WTC11 (cell line): Measurements from ENCODE around the gene SETD2. TPM values are rescaled to one million over a fixed set of nuclear protein-coding genes. Genes with fewer than 3 reads are reported as not detected.

Experiments
- ATAC-seq: fragments of 200-7000 bp; cut with Tn5 transposase; 2 replicates; pipeline ENCODE4 v1.10.0; 2021; ENCODE audit warnings: mild to moderate bottlenecking, moderate library complexity
- CTCF ChIA-PET: fragments of 300-600 bp; sonication (Branson Sonifier 250); formaldehyde crosslinking; loops from one replicate; lab custom pipeline; 2021; ENCODE audit warnings: antibody characterized with exemption; lab: Charles Lee
- POLR2A ChIA-PET: fragments of 350-600 bp; sonication (Branson Sonifier 250); formaldehyde crosslinking; loops from one replicate; lab custom pipeline; 2021; ENCODE audit warnings: antibody characterized with exemption; lab: Charles Lee
- DNase-seq: peaks from one replicate; pipeline ENCODE4 v3.0.0; 2021; ENCODE audit warnings: low spot score
- H3K27ac Mint-ChIP-seq: 2 replicates; pipeline ENCODE4 v1.8.0; 2021; ENCODE audit warnings: mixed read lengths
- H3K27me3 Mint-ChIP-seq: 2 replicates; pipeline ENCODE4 v1.8.0; 2021; ENCODE audit warnings: low read depth, mild to moderate bottlenecking, moderate library complexity, mixed read lengths
- H3K36me3 Mint-ChIP-seq: 2 replicates; pipeline ENCODE4 v1.8.0; 2021; ENCODE audit warnings: mixed read lengths
- H3K4me1 Mint-ChIP-seq: 2 replicates; pipeline ENCODE4 v1.8.0; 2022; ENCODE audit warnings: mixed read lengths
- H3K4me3 Mint-ChIP-seq: 2 replicates; pipeline ENCODE4 v1.8.0; 2021; ENCODE audit warnings: mild to moderate bottlenecking, moderate library complexity, mixed read lengths
- H3K9me3 Mint-ChIP-seq: 2 replicates; pipeline ENCODE4 v1.8.0; 2021; ENCODE audit warnings: mixed read lengths
- CREB1 ChIP-seq: sonication (generic); formaldehyde crosslinking; IDR thresholded peaks from 2 replicates; pipeline ENCODE4 v1.8.0; 2023; ENCODE audit warnings: mild to moderate bottlenecking, missing genetic modification reagents
- CREM ChIP-seq: sonication (generic); formaldehyde crosslinking; IDR thresholded peaks from 2 replicates; pipeline ENCODE4 v1.8.1; 2022; ENCODE audit warnings: mild to moderate bottlenecking, missing genetic modification reagents, moderate library complexity
- EMX1 ChIP-seq: fragments of 250-450 bp; sonication (Bioruptor Pico); IDR thresholded peaks from 2 replicates; pipeline ENCODE4 v1.8.0; 2021; ENCODE audit warnings: mild to moderate bottlenecking
- JAZF1 ChIP-seq: fragments of 250-450 bp; sonication (Bioruptor Pico); IDR thresholded peaks from 2 replicates; pipeline ENCODE4 v1.9.0; 2021; ENCODE audit warnings: moderate library complexity, mild to moderate bottlenecking, inconsistent platforms
- MYBL2 ChIP-seq: sonication (generic); formaldehyde crosslinking; IDR thresholded peaks from 2 replicates; pipeline ENCODE4 v1.8.1; 2023; ENCODE audit warnings: mild to moderate bottlenecking, moderate library complexity, missing genetic modification reagents
- NFATC4 ChIP-seq: fragments of 250-450 bp; sonication (Bioruptor Pico); IDR thresholded peaks from 2 replicates; pipeline ENCODE4 v1.9.0; 2021; ENCODE audit warnings: mild to moderate bottlenecking
- NFE2L1 ChIP-seq: sonication (generic); formaldehyde crosslinking; IDR thresholded peaks from 2 replicates; pipeline ENCODE4 v1.8.1; 2023; ENCODE audit warnings: missing genetic modification reagents
- OVOL2 ChIP-seq: fragments of 250-450 bp; sonication (Bioruptor Pico); IDR thresholded peaks from 2 replicates; pipeline ENCODE4 v1.9.0; 2021; ENCODE audit warnings: mild to moderate bottlenecking, borderline replicate concordance
- PRRX2 ChIP-seq: fragments of 250-450 bp; sonication (Bioruptor Pico); IDR thresholded peaks from 2 replicates; pipeline ENCODE4 v1.8.0; 2021; ENCODE audit warnings: mild to moderate bottlenecking
- RELA ChIP-seq: sonication (generic); formaldehyde crosslinking; IDR thresholded peaks from 2 replicates; pipeline ENCODE4 v1.8.1; 2022; ENCODE audit warnings: missing genetic modification reagents, mild to moderate bottlenecking, borderline replicate concordance
- RORB ChIP-seq: fragments of 250-450 bp; sonication (Bioruptor Pico); IDR thresholded peaks from 2 replicates; pipeline ENCODE4 v1.9.0; 2021; ENCODE audit warnings: mild to moderate bottlenecking
- ZNF138 ChIP-seq: sonication (generic); formaldehyde crosslinking; conservative IDR thresholded peaks from 2 replicates; pipeline ENCODE4 v1.8.1; 2022; ENCODE audit warnings: mild to moderate bottlenecking, moderate library complexity, missing genetic modification reagents
- ZNF232 ChIP-seq: sonication (generic); formaldehyde crosslinking; IDR thresholded peaks from 2 replicates; pipeline ENCODE4 v1.8.0; 2022; ENCODE audit warnings: mild to moderate bottlenecking, missing genetic modification reagents
- total RNA-seq: library from RNA; stranded (reverse); gene quantifications from 3 replicates; pipeline ENCODE4 v1.2.3, GENCODE V29; 2021
- TF ChIP-seq, protein P1 (sequence below): sonication (generic); formaldehyde crosslinking; IDR thresholded peaks from 2 replicates; pipeline ENCODE4 v1.8.0; 2022; ENCODE audit warnings: mild to moderate bottlenecking, missing genetic modification reagents
- TF ChIP-seq, protein P2 (sequence below): fragments of 250-450 bp; sonication (Bioruptor Pico); IDR thresholded peaks from 2 replicates; pipeline ENCODE4 v2.1.2; 2022; ENCODE audit warnings: mild to moderate bottlenecking, moderate library complexity
- TF ChIP-seq, protein P3 (sequence below): sonication (generic); formaldehyde crosslinking; IDR thresholded peaks from 2 replicates; pipeline ENCODE4 v1.8.0; 2022; ENCODE audit warnings: mild to moderate bottlenecking, missing genetic modification reagents
- TF ChIP-seq, protein P4 (sequence below): fragments of 250-450 bp; sonication (Bioruptor Pico); conservative IDR thresholded peaks from 2 replicates; pipeline ENCODE4 v1.9.0; 2021; ENCODE audit warnings: mild to moderate bottlenecking
- TF ChIP-seq, protein P5 (sequence below): sonication (generic); formaldehyde crosslinking; IDR thresholded peaks from 2 replicates; pipeline ENCODE4 v1.8.1; 2022; ENCODE audit warnings: low read depth, mild to moderate bottlenecking, moderate library complexity, missing genetic modification reagents, borderline replicate concordance
- TF ChIP-seq, protein P6 (sequence below): sonication (generic); formaldehyde crosslinking; IDR thresholded peaks from 2 replicates; pipeline ENCODE4 v1.8.0; 2023; ENCODE audit warnings: missing genetic modification reagents

Gene SETD2
- total RNA-seq, 1 experiment from 2014 or later, result 39.8 TPM

DNA sequence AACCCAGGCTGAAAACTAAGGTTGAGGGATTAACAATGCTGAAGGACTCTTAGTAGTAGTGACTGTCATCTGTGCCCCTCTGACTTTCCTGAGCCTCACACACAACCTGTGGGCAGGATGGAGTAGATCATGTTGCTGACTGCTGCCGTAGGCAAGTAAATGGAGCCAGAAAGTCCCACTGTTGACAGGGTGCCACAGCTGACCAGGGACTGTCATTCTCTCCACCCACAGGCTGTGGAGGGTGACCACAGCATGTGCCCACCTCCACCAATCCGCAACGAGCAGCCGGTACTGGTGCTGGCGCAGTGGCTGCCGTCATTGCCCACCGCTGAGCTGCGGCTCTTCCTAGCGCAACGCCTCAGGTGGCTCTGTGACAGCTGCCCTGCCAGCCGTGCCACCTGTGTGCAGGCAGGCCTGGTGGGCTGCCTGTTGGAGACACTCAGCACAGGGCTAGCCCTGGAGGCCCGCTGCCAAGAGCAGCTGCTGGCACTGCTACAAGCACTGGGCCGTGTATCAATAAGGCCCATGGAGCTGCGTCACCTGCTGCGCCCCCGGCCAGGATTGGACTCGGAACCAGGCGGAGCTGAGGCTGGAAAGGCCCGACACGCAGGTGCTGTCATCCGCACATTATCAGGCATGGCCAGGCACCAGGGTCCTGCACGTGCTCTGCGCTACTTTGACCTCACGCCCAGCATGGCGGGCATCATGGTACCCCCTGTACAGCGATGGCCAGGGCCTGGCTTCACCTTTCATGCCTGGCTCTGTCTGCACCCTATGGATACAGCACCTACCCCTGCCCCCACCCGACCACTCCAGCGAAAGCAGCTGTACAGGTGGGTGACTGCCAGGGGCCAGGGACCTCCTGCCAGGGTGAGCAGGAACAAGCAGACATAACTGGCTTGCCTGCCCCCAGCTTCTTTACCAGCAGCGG is 168.8 kb downstream of the SETD2 start:
- no peaks in the 10 kb centered on the region for H3K9me3 Mint-ChIP-seq
- no peak for DNase-seq
- TF ChIP-seq, protein P1, sequence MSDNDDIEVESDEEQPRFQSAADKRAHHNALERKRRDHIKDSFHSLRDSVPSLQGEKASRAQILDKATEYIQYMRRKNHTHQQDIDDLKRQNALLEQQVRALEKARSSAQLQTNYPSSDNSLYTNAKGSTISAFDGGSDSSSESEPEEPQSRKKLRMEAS (CRISPR knock-in tag), result no peak
- no peak for TF ChIP-seq RELA
- no peak for TF ChIP-seq PRRX2
- TF ChIP-seq JAZF1 (CRISPR knock-in tag), result no peak
- no peak for TF ChIP-seq ZNF138
- TF ChIP-seq CREB1, result no peak
- TF ChIP-seq, all 79 proteins: peak for 0
- Mint-ChIP-seq H3K4me3 (no peak overlapping the region), H3K36me3 (peaks cover 2% of the 10 kb centered on the region; the same call in 1 of the 2 replicates), H3K4me1 (peaks cover 3% of the 10 kb centered on the region), H3K27ac (no peak overlapping the region), H3K27me3 (no peaks in the 10 kb centered on the region)
- no peak for ATAC-seq
- POLR2A ChIA-PET, result no interaction called here
- CTCF ChIA-PET, result interaction anchor here (1.4 kb wide), 1 partner anchor 13 kb away, joined by 3 read pairs; no protein-coding TSS in a partner anchor

DNA sequence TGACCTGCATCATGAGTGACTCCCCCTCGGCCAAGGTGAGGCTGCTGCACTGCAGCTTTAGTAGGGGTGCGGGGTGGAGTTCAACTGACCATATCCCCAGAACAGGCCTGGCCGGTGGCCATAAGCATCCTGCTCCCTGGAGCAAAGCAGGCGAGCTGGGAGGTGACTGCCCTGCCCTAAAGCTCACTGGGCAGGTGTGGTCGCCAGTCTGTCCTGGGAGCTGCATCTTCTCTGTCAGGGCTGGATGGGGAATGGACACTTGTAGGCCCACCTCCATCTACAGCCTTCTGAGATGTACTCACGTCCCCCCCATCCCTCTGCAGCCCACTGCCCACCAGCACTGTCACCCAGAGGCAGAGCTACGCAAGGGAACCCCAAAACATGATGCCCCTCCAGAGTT is 169.9 kb downstream of the SETD2 start:
- CTCF ChIA-PET, result interaction anchor here (1.1 to 2.8 kb wide), 4 partner anchors 9 to 70 kb away, joined by 3 to 9 read pairs (median 4); no protein-coding TSS in a partner anchor
- no peak for ATAC-seq
- TF ChIP-seq, protein P2, sequence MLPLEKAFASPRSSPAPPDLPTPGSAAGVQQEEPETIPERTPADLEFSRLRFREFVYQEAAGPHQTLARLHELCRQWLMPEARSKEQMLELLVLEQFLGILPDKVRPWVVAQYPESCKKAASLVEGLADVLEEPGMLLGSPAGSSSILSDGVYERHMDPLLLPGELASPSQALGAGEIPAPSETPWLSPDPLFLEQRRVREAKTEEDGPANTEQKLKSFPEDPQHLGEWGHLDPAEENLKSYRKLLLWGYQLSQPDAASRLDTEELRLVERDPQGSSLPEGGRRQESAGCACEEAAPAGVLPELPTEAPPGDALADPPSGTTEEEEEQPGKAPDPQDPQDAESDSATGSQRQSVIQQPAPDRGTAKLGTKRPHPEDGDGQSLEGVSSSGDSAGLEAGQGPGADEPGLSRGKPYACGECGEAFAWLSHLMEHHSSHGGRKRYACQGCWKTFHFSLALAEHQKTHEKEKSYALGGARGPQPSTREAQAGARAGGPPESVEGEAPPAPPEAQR (CRISPR knock-in tag), result no peak
- TF ChIP-seq, protein P3, sequence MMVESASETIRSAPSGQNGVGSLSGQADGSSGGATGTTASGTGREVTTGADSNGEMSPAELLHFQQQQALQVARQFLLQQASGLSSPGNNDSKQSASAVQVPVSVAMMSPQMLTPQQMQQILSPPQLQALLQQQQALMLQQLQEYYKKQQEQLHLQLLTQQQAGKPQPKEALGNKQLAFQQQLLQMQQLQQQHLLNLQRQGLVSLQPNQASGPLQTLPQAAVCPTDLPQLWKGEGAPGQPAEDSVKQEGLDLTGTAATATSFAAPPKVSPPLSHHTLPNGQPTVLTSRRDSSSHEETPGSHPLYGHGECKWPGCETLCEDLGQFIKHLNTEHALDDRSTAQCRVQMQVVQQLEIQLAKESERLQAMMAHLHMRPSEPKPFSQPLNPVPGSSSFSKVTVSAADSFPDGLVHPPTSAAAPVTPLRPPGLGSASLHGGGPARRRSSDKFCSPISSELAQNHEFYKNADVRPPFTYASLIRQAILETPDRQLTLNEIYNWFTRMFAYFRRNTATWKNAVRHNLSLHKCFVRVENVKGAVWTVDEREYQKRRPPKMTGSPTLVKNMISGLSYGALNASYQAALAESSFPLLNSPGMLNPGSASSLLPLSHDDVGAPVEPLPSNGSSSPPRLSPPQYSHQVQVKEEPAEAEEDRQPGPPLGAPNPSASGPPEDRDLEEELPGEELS (CRISPR knock-in tag), result no peak
- TF ChIP-seq, protein P4, sequence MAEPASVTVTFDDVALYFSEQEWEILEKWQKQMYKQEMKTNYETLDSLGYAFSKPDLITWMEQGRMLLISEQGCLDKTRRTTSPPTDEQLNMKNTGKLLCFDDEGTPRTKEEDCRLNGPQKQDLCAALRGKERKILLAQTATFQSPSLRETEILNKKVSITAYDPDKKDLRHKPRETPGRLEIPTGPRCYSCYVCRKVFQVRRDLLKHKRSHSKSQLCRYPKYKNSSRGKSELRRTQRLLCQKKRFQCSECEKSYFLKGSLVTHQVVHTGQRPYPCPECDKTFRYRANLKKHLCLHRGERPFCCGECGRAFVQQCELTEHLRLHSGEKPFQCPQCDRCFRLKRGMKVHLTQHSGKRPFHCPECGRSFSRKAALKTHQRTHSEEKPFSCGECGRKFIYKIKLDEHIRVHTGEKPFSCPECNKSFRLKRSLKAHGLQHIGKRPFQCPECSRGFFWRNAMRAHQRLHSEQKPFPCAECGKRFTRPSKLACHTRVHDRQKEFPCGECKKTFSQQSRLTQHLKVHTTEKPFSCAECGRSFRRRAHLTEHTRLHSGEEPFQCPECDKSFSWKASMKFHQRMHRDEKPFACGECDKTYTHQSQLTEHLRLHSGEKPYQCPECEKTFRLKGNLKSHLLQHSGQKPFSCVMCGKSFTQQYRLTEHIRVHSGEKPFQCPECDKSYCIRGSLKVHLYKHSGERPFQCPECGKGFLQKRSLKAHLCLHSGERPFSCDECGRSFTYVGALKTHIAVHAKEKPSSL (CRISPR knock-in tag), result no peak
- TF ChIP-seq, protein P5, sequence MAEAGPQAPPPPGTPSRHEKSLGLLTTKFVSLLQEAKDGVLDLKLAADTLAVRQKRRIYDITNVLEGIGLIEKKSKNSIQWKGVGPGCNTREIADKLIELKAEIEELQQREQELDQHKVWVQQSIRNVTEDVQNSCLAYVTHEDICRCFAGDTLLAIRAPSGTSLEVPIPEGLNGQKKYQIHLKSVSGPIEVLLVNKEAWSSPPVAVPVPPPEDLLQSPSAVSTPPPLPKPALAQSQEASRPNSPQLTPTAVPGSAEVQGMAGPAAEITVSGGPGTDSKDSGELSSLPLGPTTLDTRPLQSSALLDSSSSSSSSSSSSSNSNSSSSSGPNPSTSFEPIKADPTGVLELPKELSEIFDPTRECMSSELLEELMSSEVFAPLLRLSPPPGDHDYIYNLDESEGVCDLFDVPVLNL, result no peak
- TF ChIP-seq, all 79 proteins: peak for 0
- Mint-ChIP-seq H3K9me3 (no peaks in the 10 kb centered on the region), H3K4me1 (peaks cover 9% of the 10 kb centered on the region), H3K27me3 (no peaks in the 10 kb centered on the region), H3K27ac (no peak overlapping the region), H3K36me3 (peaks cover 4% of the 10 kb centered on the region; the same call in 1 of the 2 replicates), H3K4me3 (no peak overlapping the region)
- no peak for DNase-seq
- POLR2A ChIA-PET, result interaction anchor here (0.5 kb wide), 1 partner anchor 338 kb away, joined by 3 read pairs; no protein-coding TSS in a partner anchor

DNA sequence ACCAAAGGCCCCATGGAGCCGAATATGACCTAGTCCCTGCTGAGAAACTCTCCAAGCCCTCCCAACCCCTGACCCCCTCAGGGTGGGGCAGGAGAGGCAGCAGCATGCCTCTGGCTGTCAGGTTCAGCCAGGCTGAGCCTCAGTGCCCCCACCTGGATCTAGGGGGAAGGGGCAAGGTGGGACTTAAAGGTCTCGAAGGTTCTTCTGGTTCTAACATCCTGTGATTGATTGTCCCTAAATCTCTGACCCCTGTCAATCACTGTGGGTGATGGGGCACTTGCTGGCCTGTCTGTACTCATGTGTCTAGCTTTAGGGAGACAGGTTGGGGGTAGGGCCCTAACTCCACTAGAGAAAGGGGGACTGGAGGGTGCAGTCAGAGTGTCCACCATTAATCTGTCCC is 170.6 kb downstream of the SETD2 start:
- Mint-ChIP-seq H3K27me3 (no peaks in the 10 kb centered on the region), H3K9me3 (no peaks in the 10 kb centered on the region), H3K4me1 (peaks cover 15% of the 10 kb centered on the region), H3K4me3 (no peak overlapping the region), H3K27ac (no peak overlapping the region), H3K36me3 (peaks cover 7% of the 10 kb centered on the region; the same call in 1 of the 2 replicates)
- ChIA-PET POLR2A (no interaction called here), CTCF (interaction anchor here (1.1 to 2.8 kb wide), 3 partner anchors 9 to 70 kb away, joined by 4 to 9 read pairs (median 5); no protein-coding TSS in a partner anchor)
- DNase-seq (no peak), ATAC-seq (no peak)
- TF ChIP-seq, protein P6, sequence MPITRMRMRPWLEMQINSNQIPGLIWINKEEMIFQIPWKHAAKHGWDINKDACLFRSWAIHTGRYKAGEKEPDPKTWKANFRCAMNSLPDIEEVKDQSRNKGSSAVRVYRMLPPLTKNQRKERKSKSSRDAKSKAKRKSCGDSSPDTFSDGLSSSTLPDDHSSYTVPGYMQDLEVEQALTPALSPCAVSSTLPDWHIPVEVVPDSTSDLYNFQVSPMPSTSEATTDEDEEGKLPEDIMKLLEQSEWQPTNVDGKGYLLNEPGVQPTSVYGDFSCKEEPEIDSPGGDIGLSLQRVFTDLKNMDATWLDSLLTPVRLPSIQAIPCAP (CRISPR knock-in tag), result no peak
- TF ChIP-seq MYBL2 (CRISPR knock-in tag), result no peak
- TF ChIP-seq ZNF232 (CRISPR knock-in tag), result no peak
- no peak for TF ChIP-seq CREM (CRISPR knock-in tag)
- no peak for TF ChIP-seq NFE2L1
- no peak for TF ChIP-seq RORB (CRISPR knock-in tag)
- TF ChIP-seq OVOL2 (CRISPR knock-in tag), result no peak
- TF ChIP-seq NFATC4 (CRISPR knock-in tag), result no peak
- no peak for TF ChIP-seq EMX1 (CRISPR knock-in tag)
